Urinary bladder (tissue), 4 donors: ENCODE data around the gene HDLBP. TPM values are rescaled to one million over a fixed set of nuclear protein-coding genes. Genes with fewer than 3 reads are reported as not detected.

Experiments used
- DNase-seq: peaks from one replicate; pipeline ENCODE4 v3.0.0-alpha.2; 2015; ENCODE audit errors: extremely low spot score
- H3K27ac ChIP-seq: one replicate; pipeline ENCODE4 v1.5.1; 2013; ENCODE audit warnings: low read depth, mild to moderate bottlenecking, moderate library complexity
- H3K36me3 ChIP-seq: one replicate; pipeline ENCODE4 v1.6.1; 2013; ENCODE audit warnings: mild to moderate bottlenecking, moderate library complexity; ENCODE audit not compliant: insufficient read depth
- H3K4me1 ChIP-seq: one replicate; pipeline ENCODE4 v1.6.1; 2013; ENCODE audit warnings: mild to moderate bottlenecking, moderate library complexity; ENCODE audit not compliant: insufficient read depth
- H3K4me3 ChIP-seq: one replicate; pipeline ENCODE4 v1.5.1; 2013; ENCODE audit warnings: low read depth, low read length
- WGBS: extraction: QIAGEN DNeasy Blood & Tissue Kit; methylation state at CpG from one replicate; pipeline ENCODE4 v1.1.7; 2013; 5-methylcytosine and 5-hydroxymethylcytosine counted together
- polyA plus RNA-seq: library from polyadenylated mRNA; stranded (reverse); fragments of 200-250 nt; gene quantifications from one replicate; pipeline ENCODE4 v1.2.3, GENCODE V29; 2013
- total RNA-seq: library from RNA; depleted of rRNA; stranded (reverse); fragments of >200 nt; gene quantifications from one replicate; pipeline ENCODE4 v1.2.3, GENCODE V29; 2014
- donor health status: healthy with polysubstance abuse.
- donor health status: healthy.

The HDLBP gene
- total and polyA plus RNA-seq, 2 donors = 199 to 588 TPM

GRCh38 chr2:241190291-241190981, 125.0 kb downstream of the HDLBP start:
- H3K27ac ChIP-seq = no peak overlapping the region
- 90% methylated on average over 19 of the region's 19 CpGs for WGBS
- DNase-seq = no peak
- H3K36me3 ChIP-seq = no peaks in the 10 kb centered on the region
- H3K4me3 ChIP-seq = no peak overlapping the region
- no peaks in the 10 kb centered on the region for H3K4me1 ChIP-seq

DNA sequence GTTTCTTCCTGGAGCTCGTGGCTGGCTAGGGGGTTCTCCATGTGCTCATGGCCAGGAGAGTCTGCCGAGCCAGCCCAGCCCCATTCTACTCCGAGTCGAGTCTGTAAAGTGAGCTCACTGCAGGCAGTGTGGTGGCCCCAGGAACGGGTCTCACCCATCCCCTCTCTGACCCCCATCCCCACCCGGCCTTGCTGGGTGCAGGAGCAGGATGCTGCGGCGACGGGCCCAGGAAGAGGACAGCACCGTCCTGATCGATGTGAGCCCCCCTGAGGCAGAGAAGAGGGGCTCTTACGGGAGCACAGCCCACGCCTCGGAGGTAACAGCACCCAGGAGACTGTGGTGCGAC, 125.6 kb downstream of the HDLBP start:
- H3K27ac ChIP-seq = no peak overlapping the region
- no peaks in the 10 kb centered on the region for H3K4me1 ChIP-seq
- H3K36me3 ChIP-seq = no peaks in the 10 kb centered on the region
- no peak for DNase-seq
- no peak overlapping the region for H3K4me3 ChIP-seq
- WGBS = 86% methylated on average over 15 of the region's 15 CpGs

- 91% methylated on average over 32 of the region's 32 CpGs for WGBS
- DNase-seq = no peak
These were observed 126.2 kb downstream of the HDLBP start for GRCh38 chr2:241189093-241189855.

DNA sequence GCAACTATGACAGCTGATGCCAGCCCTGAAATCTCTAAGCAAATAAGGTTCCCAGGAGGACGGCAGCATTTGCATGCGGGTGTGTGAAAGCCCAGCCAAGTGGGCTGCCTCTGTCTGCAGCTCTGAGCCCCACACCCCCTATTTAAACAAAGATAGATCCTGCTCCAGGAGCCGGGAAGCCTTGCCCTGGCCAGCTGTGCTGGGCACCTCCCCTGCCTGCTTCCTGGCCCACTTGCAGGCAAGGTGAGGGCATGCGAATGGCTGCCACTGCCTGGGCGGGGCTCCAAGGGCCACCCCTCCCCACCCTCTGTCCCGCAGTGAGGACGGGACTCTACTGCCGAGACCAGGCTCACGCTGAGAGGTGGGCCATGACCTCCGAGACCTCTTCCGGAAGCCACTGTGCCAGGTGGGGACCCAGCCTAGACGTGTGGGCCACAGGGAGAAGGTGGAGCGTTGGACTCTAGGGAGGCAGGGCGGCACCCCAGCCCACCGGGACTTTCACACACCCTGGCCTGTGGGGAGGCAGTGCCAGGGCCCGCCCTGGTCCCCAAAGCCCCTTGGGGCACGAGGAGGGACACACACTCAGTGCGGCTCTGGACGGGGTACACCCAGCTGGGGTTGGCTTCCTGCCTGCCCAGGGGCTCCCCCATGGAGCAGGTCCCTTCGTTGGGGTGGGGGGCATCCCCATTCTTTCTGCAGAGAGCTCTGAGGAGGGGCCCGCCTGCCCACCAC, 126.9 kb downstream of the HDLBP start, which contains the start of gene ANO7:
TSS of gene ANO7 (plus strand) at position 317 of the 732 bp plus-strand sequence. CDS start 1,387 bp downstream, outside the sequence.
- no peaks in the 10 kb centered on the region for H3K36me3 ChIP-seq
- 67% methylated on average over 21 of the region's 21 CpGs for WGBS
- no peak within 1 kb of the TSS for H3K27ac ChIP-seq
- DNase-seq = no peak
- H3K4me3 ChIP-seq = no peak within 1 kb of the TSS
- H3K4me1 ChIP-seq = no peaks in the 10 kb centered on the region

More at GRCh38 chr2:241189093-241189855, 126.2 kb downstream of the HDLBP start:
- H3K27ac ChIP-seq = no peak overlapping the region
- H3K36me3 ChIP-seq = no peaks in the 10 kb centered on the region
- no peaks in the 10 kb centered on the region for H3K4me1 ChIP-seq
- no peak overlapping the region for H3K4me3 ChIP-seq

GRCh38 chr2:241187918-241188234, 127.6 kb downstream of the HDLBP start:
- no peak overlapping the region for H3K27ac ChIP-seq
- H3K36me3 ChIP-seq = no peaks in the 10 kb centered on the region
- H3K4me1 ChIP-seq = no peaks in the 10 kb centered on the region
- H3K4me3 ChIP-seq = no peak overlapping the region
- WGBS = 54% methylated on average over 4 of the region's 4 CpGs
- no peak for DNase-seq

GRCh38 chr2:241187101-241187917, 128.2 kb downstream of the HDLBP start:
- H3K4me3 ChIP-seq = no peak overlapping the region
- no peak for DNase-seq
- no peaks in the 10 kb centered on the region for H3K36me3 ChIP-seq
- WGBS = 51% methylated on average over 14 of the region's 14 CpGs
- no peaks in the 10 kb centered on the region for H3K4me1 ChIP-seq
- H3K27ac ChIP-seq = no peak overlapping the region

- Histone ChIP-seq H3K4me3 (no peak overlapping the region), H3K4me1 (no peaks in the 10 kb centered on the region), H3K27ac (no peak overlapping the region), H3K36me3 (no peaks in the 10 kb centered on the region)
- no peak for DNase-seq
- 71% methylated on average over 11 of the region's 11 CpGs for WGBS
These were observed 129.5 kb downstream of the HDLBP start for GRCh38 chr2:241185961-241186360.

GRCh38 chr2:241184901-241185300, 130.6 kb downstream of the HDLBP start:
- Histone ChIP-seq H3K4me3 (no peak overlapping the region), H3K4me1 (no peaks in the 10 kb centered on the region), H3K27ac (no peak overlapping the region), H3K36me3 (no peaks in the 10 kb centered on the region)
- no peak for DNase-seq
- WGBS = 76% methylated on average over 9 of the region's 9 CpGs

DNA sequence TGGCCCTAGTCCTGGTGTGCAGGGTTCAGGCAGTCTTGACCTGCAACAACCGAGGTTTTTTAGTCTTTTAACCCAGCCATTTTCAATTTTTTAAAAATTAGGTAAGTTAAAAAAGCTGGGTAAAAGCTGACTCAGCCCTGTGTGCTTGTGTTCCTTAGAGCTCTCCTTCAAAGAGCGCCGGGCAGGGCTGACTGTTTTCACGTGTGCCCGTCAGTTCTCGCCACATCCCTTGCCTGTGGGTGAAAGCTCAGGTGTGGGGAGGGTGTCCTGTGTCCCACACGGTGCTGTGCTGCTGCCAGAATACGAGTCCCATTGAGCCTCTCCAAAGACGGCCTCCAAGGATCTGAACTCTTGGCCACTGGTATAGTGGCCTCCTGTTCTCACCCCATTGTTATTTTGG, 132.3 kb downstream of the HDLBP start:
- no peak overlapping the region for H3K4me3 ChIP-seq
- no peaks in the 10 kb centered on the region for H3K36me3 ChIP-seq
- WGBS = 93% methylated on average over 9 of the region's 9 CpGs
- no peaks in the 10 kb centered on the region for H3K4me1 ChIP-seq
- no peak for DNase-seq
- no peak overlapping the region for H3K27ac ChIP-seq

DNA sequence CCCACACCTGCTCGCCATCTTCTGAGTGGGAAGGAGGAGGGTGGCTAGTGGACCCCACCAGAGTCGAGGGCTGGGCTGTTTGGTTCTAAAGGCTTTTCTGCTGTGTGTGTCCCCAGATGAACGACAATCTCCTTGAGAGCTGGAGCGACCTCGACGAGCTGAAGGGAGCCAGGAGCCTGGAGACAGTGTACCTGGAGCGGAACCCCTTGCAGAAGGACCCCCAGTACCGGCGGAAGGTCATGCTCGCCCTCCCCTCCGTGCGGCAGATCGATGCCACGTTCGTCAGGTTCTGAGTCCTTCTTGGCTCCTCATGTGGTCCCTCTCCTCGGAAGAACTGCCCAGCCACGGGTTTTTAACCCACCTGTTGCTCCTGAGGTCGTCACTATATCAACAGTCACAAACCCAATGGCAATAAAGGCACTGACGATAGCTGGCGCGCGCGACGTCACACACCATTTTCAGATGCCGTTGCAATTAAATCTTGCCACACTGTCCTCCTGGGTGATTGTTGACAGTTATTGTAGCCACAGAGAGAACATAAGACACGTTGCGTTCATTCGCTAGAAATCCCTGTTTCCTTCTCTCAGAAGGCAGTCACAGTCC, 132.8 kb downstream of the HDLBP start:
- H3K36me3 ChIP-seq = no peaks in the 10 kb centered on the region
- no peak overlapping the region for H3K27ac ChIP-seq
- no peak for DNase-seq
- no peaks in the 10 kb centered on the region for H3K4me1 ChIP-seq
- WGBS = 92% methylated on average over 28 of the region's 28 CpGs
- no peak overlapping the region for H3K4me3 ChIP-seq

DNA sequence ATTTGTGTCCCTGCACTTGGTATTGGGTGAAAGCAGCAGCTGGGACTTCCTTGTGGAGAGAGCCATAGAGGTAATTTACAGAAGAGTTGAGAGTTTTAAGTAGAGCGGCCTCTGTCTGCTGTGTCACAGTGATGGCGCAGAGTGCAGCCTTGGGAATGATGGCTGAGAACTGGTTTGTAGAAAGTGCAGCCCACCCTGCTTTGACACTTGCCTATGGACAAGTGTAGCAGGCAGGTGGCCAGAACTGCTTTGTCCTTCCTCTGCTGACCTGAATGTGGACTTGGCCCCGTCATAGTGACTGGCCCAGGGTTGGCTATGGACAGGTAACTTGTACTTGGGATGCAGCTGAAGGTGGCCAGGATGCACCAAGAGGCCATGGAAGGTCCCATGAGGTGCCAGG, 133.3 kb downstream of the HDLBP start:
- WGBS = 97% methylated on average over 3 of the region's 3 CpGs
- H3K36me3 ChIP-seq = no peaks in the 10 kb centered on the region
- no peak overlapping the region for H3K4me3 ChIP-seq
- no peak for DNase-seq
- H3K27ac ChIP-seq = no peak overlapping the region
- H3K4me1 ChIP-seq = no peaks in the 10 kb centered on the region

DNA sequence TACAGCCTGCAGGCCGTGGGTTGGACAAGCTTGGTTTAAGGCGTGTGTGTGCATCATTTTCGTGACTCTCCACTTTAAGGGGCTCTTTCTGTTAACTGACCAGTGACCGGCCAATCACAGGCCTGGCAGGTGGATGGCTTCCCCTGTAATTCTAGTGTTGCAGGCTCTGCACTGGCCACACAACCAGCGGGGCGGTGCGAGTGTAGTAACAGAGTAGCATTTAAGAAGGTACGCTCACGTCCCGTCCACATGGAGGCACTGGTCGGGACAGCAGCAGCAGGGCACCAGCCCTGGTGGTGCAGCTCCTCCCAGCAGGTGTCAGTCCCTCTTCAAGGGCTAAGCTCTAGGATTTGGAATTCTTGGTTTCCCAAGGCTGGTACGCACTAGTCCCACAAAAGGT, 135.0 kb downstream of the HDLBP start:
- no peak overlapping the region for H3K27ac ChIP-seq
- DNase-seq = no peak
- no peaks in the 10 kb centered on the region for H3K4me1 ChIP-seq
- H3K36me3 ChIP-seq = no peaks in the 10 kb centered on the region
- no peak overlapping the region for H3K4me3 ChIP-seq
- WGBS = 87% methylated on average over 12 of the region's 12 CpGs

GRCh38 chr2:241179899-241180298, 135.6 kb downstream of the HDLBP start:
- no peak overlapping the region for H3K27ac ChIP-seq
- H3K4me1 ChIP-seq = no peaks in the 10 kb centered on the region
- H3K4me3 ChIP-seq = no peak overlapping the region
- no peaks in the 10 kb centered on the region for H3K36me3 ChIP-seq
- DNase-seq = no peak
- 75% methylated on average over 4 of the region's 4 CpGs for WGBS
